ENCODE data around the gene ZBTB34. TPM values are rescaled to one million over a fixed set of nuclear protein-coding genes. Genes with fewer than 3 reads are reported as not detected.
A peak's percentile ranks its signal among the peaks of the same experiment; 100 is the strongest.

Gene ZBTB34
- total and polyA plus RNA-seq, 8 donors, result 1.3 to 6.3 (median 2.6) TPM

GRCh38 chr9:126886897-126887296, 26.5 kb downstream of the ZBTB34 start:
- no peak for DNase-seq
- no peak for FAIRE-seq
- 93 to 96% methylated on average over 10 of the region's 10 CpGs for WGBS, 2 donors
- no peaks in the 10 kb centered on the region for H3K27me3 ChIP-seq
- H3K9me3 ChIP-seq, result no peaks in the 10 kb centered on the region
- intact Hi-C loops (cut with DNase I), result no loop called here
- no peak for ATAC-seq
- peaks cover 0 to 4% (median 0%) of the 10 kb centered on the region in 3 donors for H3K36me3 ChIP-seq
- no peak overlapping the region for H3K4me3 ChIP-seq
- TF ChIP-seq CTCF (IDR thresholded peaks at IDR 0.05), result no peak
- no peak overlapping the region for H3K27ac ChIP-seq
- no peaks in the 10 kb centered on the region for H3K4me1 ChIP-seq

- H3K4me3 ChIP-seq, result no peak overlapping the region
- no peaks in the 10 kb centered on the region for H3K4me1 ChIP-seq
- intact Hi-C loops (cut with DNase I), result no loop called here
- WGBS, 2 donors, result 56 to 68% methylated on average over 3 of the region's 3 CpGs
- no peaks in the 10 kb centered on the region for H3K9me3 ChIP-seq
- DNase-seq (no peak), ATAC-seq (no peak), FAIRE-seq (no peak)
- H3K27me3 ChIP-seq, result no peaks in the 10 kb centered on the region
- no peaks in the 10 kb centered on the region for H3K36me3 ChIP-seq
- H3K27ac ChIP-seq, result no peak overlapping the region
- no peak for TF ChIP-seq CTCF (IDR thresholded peaks at IDR 0.05)
These were observed 31.2 kb downstream of the ZBTB34 start for GRCh38 chr9:126891676-126892075.

GRCh38 chr9:126893079-126893478, 32.6 kb downstream of the ZBTB34 start:
- Histone ChIP-seq H3K27me3 (no peaks in the 10 kb centered on the region), H3K4me3 (no peak overlapping the region), H3K36me3 (no peaks in the 10 kb centered on the region), H3K9me3 (no peaks in the 10 kb centered on the region), H3K27ac (no peak overlapping the region), H3K4me1 (no peaks in the 10 kb centered on the region)
- intact Hi-C loops (cut with DNase I), result no loop called here
- 12% methylated on average over 5 of the region's 5 CpGs for WGBS, 2 donors
- ATAC-seq, result peak in 2 of 4 donors; percentile 55 to 56
- peak in 1 of 4 donors; percentile 11 for TF ChIP-seq CTCF (IDR thresholded peaks at IDR 0.05)
- DNase-seq, result no peak
- FAIRE-seq, result no peak

- ATAC-seq (no peak), FAIRE-seq (no peak), DNase-seq (no peak)
- Histone ChIP-seq H3K27ac (no peak overlapping the region), H3K9me3 (no peaks in the 10 kb centered on the region), H3K36me3 (no peaks in the 10 kb centered on the region), H3K27me3 (no peaks in the 10 kb centered on the region), H3K4me3 (no peak overlapping the region), H3K4me1 (no peaks in the 10 kb centered on the region)
- intact Hi-C loops (cut with DNase I), result no loop called here
- WGBS, 2 donors, result 77 to 85% methylated on average over 4 of the region's 4 CpGs
- no peak for TF ChIP-seq CTCF (IDR thresholded peaks at IDR 0.05)
These were observed 33.7 kb downstream of the ZBTB34 start for GRCh38 chr9:126894052-126894603.

GRCh38 chr9:126902210-126902609, 41.8 kb downstream of the ZBTB34 start:
- 9 to 10% methylated on average over 3 of the region's 3 CpGs for WGBS, 2 donors
- H3K27me3 ChIP-seq, result no peaks in the 10 kb centered on the region
- H3K9me3 ChIP-seq, result no peaks in the 10 kb centered on the region
- TF ChIP-seq CTCF (IDR thresholded peaks at IDR 0.05), result no peak
- DNase-seq (peak in 2 of 6 donors; percentile 20 to 47), FAIRE-seq (no peak), ATAC-seq (peak; percentile 48 to 86 (median 78))
- intact Hi-C loops (cut with DNase I), result no loop called here
- H3K4me3 ChIP-seq, result no peak overlapping the region
- peak overlapping the region in 2 of 4 donors; percentile 17 to 36 for H3K27ac ChIP-seq
- H3K36me3 ChIP-seq, result no peaks in the 10 kb centered on the region
- H3K4me1 ChIP-seq, result peaks cover 0 to 15% (median 7%) of the 10 kb centered on the region in 3 donors
